ENCODE results near the gene RNF115.

The RNF115 gene

GRCh38 chr1:145823565-145824498, at the start of gene RNF115, which contains the start of gene POLR3C:
Gene RNF115 (minus strand): TSS chr1:145824095. CDS start chr1:145823873, 222 bp downstream.
Gene POLR3C (plus strand): TSS chr1:145824200. CDS start chr1:145825777, 1,577 bp downstream.
- Mint-ChIP-seq H3K4me3 (peak within 1 kb of the TSS; percentile 99), H3K4me1 (ENCODE audit: low read depth) (peaks cover 28% of the 10 kb centered on the region), H3K9me3 (no peaks in the 10 kb centered on the region), H3K36me3 (ENCODE audit: low read depth) (peaks cover 38% of the 10 kb centered on the region), H3K27ac (peak within 1 kb of the TSS; percentile 92), H3K27me3 (ENCODE audit: low read depth) (no peaks in the 10 kb centered on the region)
- peak; percentile 81 for DNase-seq (ENCODE audit: low spot score)

- Mint-ChIP-seq H3K4me3 (peak overlapping the region; percentile 80), H3K4me1 (ENCODE audit: low read depth) (peaks cover 13% of the 10 kb centered on the region), H3K27me3 (ENCODE audit: low read depth) (peaks cover 42% of the 10 kb centered on the region), H3K9me3 (no peaks in the 10 kb centered on the region), H3K27ac (peak overlapping the region; percentile 31), H3K36me3 (ENCODE audit: low read depth) (no peaks in the 10 kb centered on the region)
- peak; percentile 31 for DNase-seq (ENCODE audit: low spot score)
These were observed 48.4 kb upstream of the RNF115 start for GRCh38 chr1:145871994-145872924.

GRCh38 chr1:145868232-145868631, 44.3 kb upstream of the RNF115 start:
- no peaks in the 10 kb centered on the region for H3K9me3 Mint-ChIP-seq
- no peak overlapping the region for H3K4me3 Mint-ChIP-seq
- H3K36me3 Mint-ChIP-seq (ENCODE audit: low read depth): no peaks in the 10 kb centered on the region
- peaks cover 54% of the 10 kb centered on the region for H3K27me3 Mint-ChIP-seq (ENCODE audit: low read depth)
- DNase-seq (ENCODE audit: low spot score): no peak
- H3K4me1 Mint-ChIP-seq (ENCODE audit: low read depth): peaks cover 13% of the 10 kb centered on the region
- H3K27ac Mint-ChIP-seq: no peak overlapping the region

GRCh38 chr1:145863282-145864018, 39.6 kb upstream of the RNF115 start:
- Mint-ChIP-seq H3K4me1 (ENCODE audit: low read depth) (peaks cover 4% of the 10 kb centered on the region), H3K9me3 (no peaks in the 10 kb centered on the region), H3K27me3 (ENCODE audit: low read depth) (peaks cover 41% of the 10 kb centered on the region), H3K36me3 (ENCODE audit: low read depth) (no peaks in the 10 kb centered on the region), H3K4me3 (no peak overlapping the region), H3K27ac (no peak overlapping the region)
- no peak for DNase-seq (ENCODE audit: low spot score)

GRCh38 chr1:145859491-145860023, 35.7 kb upstream of the RNF115 start:
- peaks cover 16% of the 10 kb centered on the region for H3K27me3 Mint-ChIP-seq (ENCODE audit: low read depth)
- peak overlapping the region; percentile 87 for H3K27ac Mint-ChIP-seq
- DNase-seq (ENCODE audit: low spot score): peak; percentile 83
- H3K36me3 Mint-ChIP-seq (ENCODE audit: low read depth): peaks cover 7% of the 10 kb centered on the region
- peaks cover 12% of the 10 kb centered on the region for H3K4me1 Mint-ChIP-seq (ENCODE audit: low read depth)
- peak overlapping the region; percentile 98 for H3K4me3 Mint-ChIP-seq
- H3K9me3 Mint-ChIP-seq: no peaks in the 10 kb centered on the region

- peak; percentile 92 for DNase-seq (ENCODE audit: low spot score)
- Mint-ChIP-seq H3K4me1 (ENCODE audit: low read depth) (peaks cover 12% of the 10 kb centered on the region), H3K36me3 (ENCODE audit: low read depth) (peaks cover 7% of the 10 kb centered on the region), H3K4me3 (peak within 1 kb of the TSS; percentile 98), H3K27me3 (ENCODE audit: low read depth) (peaks cover 11% of the 10 kb centered on the region), H3K27ac (peak within 1 kb of the TSS; percentile 87), H3K9me3 (no peaks in the 10 kb centered on the region)
These were observed 35.1 kb upstream of the RNF115 start, which contains the start of gene PIAS3 for GRCh38 chr1:145858901-145859490. Gene PIAS3 (minus strand): TSS chr1:145859081. CDS start chr1:145858990, 91 bp downstream.

- Mint-ChIP-seq H3K4me1 (ENCODE audit: low read depth) (peaks cover 12% of the 10 kb centered on the region), H3K27ac (peak overlapping the region; percentile 55), H3K36me3 (ENCODE audit: low read depth) (peaks cover 7% of the 10 kb centered on the region), H3K27me3 (ENCODE audit: low read depth) (peaks cover 5% of the 10 kb centered on the region), H3K9me3 (no peaks in the 10 kb centered on the region), H3K4me3 (peak overlapping the region; percentile 98)
- DNase-seq (ENCODE audit: low spot score): peak; percentile 33
These were observed 34.5 kb upstream of the RNF115 start for GRCh38 chr1:145858238-145858900.

- Mint-ChIP-seq H3K36me3 (ENCODE audit: low read depth) (peaks cover 8% of the 10 kb centered on the region), H3K9me3 (no peaks in the 10 kb centered on the region), H3K27me3 (ENCODE audit: low read depth) (no peaks in the 10 kb centered on the region), H3K27ac (no peak overlapping the region), H3K4me3 (no peak overlapping the region), H3K4me1 (ENCODE audit: low read depth) (peaks cover 12% of the 10 kb centered on the region)
- no peak for DNase-seq (ENCODE audit: low spot score)
These were observed 33.3 kb upstream of the RNF115 start for GRCh38 chr1:145857170-145857569.

GRCh38 chr1:145855426-145855948, 31.6 kb upstream of the RNF115 start:
- Mint-ChIP-seq H3K27me3 (ENCODE audit: low read depth) (no peaks in the 10 kb centered on the region), H3K36me3 (ENCODE audit: low read depth) (peaks cover 14% of the 10 kb centered on the region), H3K27ac (no peak overlapping the region), H3K9me3 (no peaks in the 10 kb centered on the region), H3K4me1 (ENCODE audit: low read depth) (peaks cover 12% of the 10 kb centered on the region), H3K4me3 (no peak overlapping the region)
- no peak for DNase-seq (ENCODE audit: low spot score)

GRCh38 chr1:145849356-145850160, 25.7 kb upstream of the RNF115 start:
- Mint-ChIP-seq H3K27ac (no peak overlapping the region), H3K27me3 (ENCODE audit: low read depth) (no peaks in the 10 kb centered on the region), H3K4me1 (ENCODE audit: low read depth) (peaks cover 5% of the 10 kb centered on the region), H3K4me3 (no peak overlapping the region), H3K9me3 (no peaks in the 10 kb centered on the region), H3K36me3 (ENCODE audit: low read depth) (peaks cover 14% of the 10 kb centered on the region)
- DNase-seq (ENCODE audit: low spot score): no peak

- Mint-ChIP-seq H3K4me1 (ENCODE audit: low read depth) (peaks cover 5% of the 10 kb centered on the region), H3K27ac (no peak overlapping the region), H3K27me3 (ENCODE audit: low read depth) (no peaks in the 10 kb centered on the region), H3K36me3 (ENCODE audit: low read depth) (peaks cover 14% of the 10 kb centered on the region), H3K4me3 (no peak overlapping the region), H3K9me3 (no peaks in the 10 kb centered on the region)
- DNase-seq (ENCODE audit: low spot score): no peak
These were observed 23.9 kb upstream of the RNF115 start for GRCh38 chr1:145847827-145848226.
